Germinal center (tissue), 1 donor: Measurements from ENCODE around the gene NIF3L1.
"Not testable (repeated sequence)": the region's sequence is repeated elsewhere in the genome, so short reads cannot be mapped to it uniquely, and the experiment has no call there.

Experiments
- DNase-seq: peaks from one replicate; pipeline ENCODE4 v3.0.0; 2012; ENCODE audit warnings: mixed read lengths, low spot score

The NIF3L1 gene

GRCh38 chr2:200873560-200873959, 15.6 kb upstream of the NIF3L1 start:
- no peak for DNase-seq

- DNase-seq, result no peak
Observed at GRCh38 chr2:200877443-200877842, 11.7 kb upstream of the NIF3L1 start.

DNA sequence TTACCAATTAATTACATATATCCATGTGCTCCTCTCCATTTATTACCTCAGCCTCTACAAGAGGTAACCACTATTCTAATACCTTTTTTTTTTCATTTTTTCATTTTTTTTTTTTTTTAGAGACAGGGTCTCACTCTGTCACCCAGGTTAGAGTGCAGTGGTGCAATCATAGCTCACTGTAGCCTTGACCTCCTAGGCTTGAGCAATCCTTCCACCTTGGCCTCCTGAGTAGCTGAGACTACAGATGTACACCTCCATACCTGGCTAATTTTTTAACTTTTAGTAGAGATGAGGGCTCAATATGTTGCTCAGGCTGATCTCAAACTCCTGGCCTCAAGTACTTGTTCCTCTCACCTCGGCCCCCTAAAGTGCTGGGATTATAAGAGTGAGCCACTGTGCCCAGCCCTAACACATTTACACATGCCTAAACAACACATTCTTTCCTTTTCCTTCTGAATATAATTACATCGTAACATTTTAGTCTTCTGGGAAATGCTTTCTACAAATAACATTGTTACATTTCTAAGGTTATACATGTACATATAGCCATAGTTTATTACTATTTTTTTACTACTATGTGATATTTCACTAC, 10.8 kb upstream of the NIF3L1 start:
- no peak for DNase-seq

DNA sequence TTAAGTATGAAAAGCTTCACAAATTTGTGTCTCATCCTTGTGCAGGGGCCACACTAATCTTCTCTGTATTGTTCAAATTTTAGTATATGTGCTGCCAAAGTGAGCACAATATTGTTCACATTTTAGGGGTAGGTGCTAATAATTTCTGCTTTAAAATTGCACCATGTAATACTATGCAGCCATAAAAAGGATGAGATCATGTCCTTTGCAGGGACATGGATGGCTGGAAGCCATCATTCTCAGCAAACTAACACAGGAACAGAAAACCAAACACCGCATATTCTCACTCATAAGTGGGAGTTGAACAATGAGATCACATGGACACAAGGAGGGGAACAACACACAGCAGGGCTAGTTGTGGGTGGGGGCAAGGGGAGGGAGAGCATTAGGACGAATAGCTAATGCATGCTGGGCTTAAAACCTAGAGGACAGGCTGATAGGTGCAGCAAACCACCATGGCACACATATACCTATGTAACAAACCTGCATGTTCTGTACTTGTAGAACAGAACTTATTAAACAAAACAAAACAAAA, 7.4 kb upstream of the NIF3L1 start:
- not testable (repeated sequence) for DNase-seq

DNA sequence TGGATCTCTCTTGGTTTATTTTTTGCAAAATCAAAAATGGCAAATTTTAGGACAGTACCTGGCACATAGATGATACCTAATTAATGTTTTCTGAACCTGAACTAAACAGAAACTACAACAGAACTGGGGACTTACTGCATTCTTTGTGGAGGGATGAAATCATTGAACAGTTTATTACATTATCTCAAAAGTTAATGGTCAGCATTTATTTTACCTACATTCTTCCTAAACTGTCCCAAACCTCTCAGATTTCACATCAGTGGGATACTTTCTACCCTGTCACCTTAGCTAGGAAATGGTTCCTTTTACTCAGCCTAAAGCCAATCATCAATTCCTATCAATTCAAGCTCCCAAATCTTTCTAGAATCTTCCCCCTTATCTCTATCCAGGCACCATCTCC, 10.3 kb downstream of the NIF3L1 start:
- no peak for DNase-seq

GRCh38 chr2:200901459-200902072, 12.4 kb downstream of the NIF3L1 start:
- DNase-seq, result peak; percentile 89

DNA sequence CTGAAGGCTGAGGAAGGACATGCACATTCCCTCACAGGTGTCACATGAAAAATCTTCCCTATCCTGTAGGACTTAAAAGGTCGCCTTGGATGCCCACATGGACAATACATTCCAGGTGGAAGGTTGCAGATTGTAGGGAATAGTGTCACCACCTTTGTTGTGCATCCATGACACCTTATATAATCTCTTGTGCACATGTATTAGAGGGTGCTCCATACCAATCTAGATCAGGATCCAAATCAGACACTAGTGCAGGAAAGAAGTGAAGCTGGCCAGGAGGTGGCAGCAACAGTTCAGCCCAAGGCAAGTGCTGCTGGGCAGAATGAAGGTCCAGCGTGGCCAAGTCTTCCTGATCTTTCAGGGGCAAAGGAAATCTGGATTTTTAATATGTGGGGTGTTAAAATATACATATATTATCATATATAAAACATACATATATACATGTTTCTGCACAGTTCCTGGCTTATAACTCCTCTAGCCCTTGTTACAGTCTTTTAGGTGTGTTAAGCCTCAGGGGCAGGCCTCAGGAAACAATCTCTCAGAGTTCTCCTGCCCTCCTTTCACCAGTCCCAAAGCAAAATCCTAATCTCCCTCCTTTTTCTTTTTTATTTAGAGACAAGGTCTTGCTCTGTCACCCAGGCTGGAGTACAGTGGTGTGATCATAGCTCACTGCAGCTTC, 16.6 kb downstream of the NIF3L1 start:
- peak; percentile 40 for DNase-seq

- DNase-seq, result no peak
Observed at GRCh38 chr2:200909958-200910357, 20.8 kb downstream of the NIF3L1 start.

DNA sequence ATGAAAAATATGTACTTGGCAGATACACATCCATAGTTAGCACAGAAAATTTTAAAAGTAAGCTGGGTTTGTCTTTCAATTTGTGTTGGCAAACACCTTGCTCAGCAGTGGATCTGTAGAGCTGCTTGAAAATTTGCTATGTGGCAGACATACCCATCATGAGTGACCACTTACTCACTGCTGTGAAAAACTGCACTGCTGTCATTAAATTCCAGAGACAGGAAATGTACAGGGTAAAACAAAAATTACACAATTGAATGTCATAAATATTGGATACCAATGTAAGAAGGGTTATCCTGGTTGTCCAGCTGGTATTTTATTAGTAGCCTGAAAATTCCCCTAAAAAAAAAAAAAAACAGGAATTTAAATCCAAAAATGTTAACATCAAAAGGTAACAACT, 24.5 kb downstream of the NIF3L1 start:
- no peak for DNase-seq

GRCh38 chr2:200922439-200922838, 33.3 kb downstream of the NIF3L1 start:
- DNase-seq, result no peak

DNA sequence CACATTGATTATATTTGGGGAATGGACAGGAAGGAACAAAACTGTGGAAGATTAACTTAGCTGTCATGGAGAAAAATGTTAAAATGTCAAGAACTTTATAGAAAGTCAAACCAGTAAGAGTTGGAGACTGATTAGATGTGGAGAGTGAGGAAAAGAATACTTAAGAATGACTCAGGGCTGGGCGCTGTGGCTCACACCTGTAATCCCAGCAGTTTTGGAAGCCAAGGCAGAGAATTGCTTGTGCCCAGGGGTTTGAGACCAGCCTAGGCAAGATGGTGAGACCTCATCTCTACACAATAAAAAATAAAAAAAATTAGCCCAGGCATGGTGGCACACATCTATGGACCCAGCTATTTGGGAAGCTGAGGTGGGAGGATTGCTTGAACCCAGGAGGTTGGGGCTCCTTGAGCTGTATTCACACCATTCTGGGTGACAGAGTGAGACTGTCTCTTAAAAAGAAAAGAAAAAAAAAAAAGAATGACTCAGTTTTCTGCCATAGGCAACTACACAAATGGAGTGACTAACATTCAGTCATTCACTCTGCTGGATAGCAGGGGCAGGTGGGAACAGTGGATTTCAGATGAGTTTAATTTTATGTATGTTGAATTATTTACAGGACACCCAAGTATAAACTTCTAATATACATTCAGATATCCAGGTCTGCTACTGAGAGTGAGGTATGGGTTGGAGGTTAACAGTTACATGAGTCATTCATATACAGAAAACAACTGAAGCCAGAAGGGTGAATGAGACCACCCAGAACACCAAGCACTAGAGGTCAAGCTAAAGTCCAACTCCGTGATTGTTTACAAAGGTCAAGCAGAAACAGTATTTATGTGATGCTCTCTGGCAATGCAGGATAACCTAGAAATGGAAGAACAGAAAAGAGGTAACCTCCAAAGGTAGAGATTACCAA, 40.4 kb downstream of the NIF3L1 start:
- no peak for DNase-seq

GRCh38 chr2:200930947-200931626, 41.9 kb downstream of the NIF3L1 start:
- DNase-seq, result no peak

DNA sequence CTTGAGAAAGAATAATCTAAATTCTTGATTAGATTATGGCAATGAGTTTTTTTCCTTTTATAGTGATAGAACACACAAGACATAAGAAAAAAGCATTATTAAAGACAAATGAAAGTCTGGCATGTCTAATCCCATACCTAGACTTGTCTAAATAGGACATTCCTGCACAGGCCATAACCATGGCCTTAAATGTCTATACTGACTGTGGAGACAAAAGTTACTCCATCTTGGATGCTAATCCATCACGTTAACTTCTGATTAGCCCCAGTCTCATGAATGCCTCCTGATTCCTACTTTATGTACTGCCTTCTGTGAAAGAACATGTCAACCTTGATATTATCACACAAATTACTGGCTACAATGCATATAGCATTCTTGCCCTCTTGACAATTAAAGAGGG, 50.7 kb downstream of the NIF3L1 start:
- DNase-seq, result no peak

- no peak for DNase-seq
Observed at GRCh38 chr2:200943527-200944105, 54.4 kb downstream of the NIF3L1 start.

GRCh38 chr2:200944467-200945394, 55.6 kb downstream of the NIF3L1 start:
- DNase-seq, result no peak

DNA sequence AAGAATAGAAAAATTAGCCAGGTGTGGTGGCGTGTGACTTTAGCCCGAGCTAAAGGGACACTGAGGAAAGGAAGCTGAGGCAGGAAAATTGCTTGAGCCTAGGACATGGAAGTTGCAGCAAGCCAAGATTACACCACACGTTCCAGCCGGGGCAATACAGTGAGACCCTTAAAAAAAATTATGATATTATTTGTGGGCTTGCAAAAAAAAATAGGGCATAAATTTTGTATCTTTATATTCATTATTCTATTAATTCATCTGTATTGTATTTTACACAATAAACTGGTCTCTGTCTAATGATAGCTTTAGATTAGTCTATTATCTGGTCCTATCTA, 56.2 kb downstream of the NIF3L1 start:
- no peak for DNase-seq

GRCh38 chr2:200950378-200950777, 61.2 kb downstream of the NIF3L1 start:
- no peak for DNase-seq
